Measurements from ENCODE around the gene GABRR3.

DNA sequence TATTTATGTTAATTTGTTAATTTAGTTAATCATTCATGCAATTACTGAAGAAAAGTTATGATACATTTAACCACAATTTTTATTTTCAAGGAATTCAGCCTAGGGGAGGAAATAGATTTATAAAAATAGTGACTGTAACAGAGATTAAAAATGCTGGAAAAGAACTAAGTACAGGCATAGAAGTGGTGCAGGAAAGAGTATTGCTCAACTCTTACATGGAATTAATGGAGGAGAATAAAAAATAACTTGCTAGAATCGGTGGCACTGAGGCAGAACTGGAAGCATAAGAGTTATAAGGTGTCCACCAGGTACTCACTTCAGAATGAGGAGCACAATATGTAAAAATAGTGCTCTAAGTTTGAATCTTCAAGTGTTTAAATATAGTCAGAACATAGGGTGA is 38.4 kb upstream of the GABRR3 start:
- TF ChIP-seq, protein P1, sequence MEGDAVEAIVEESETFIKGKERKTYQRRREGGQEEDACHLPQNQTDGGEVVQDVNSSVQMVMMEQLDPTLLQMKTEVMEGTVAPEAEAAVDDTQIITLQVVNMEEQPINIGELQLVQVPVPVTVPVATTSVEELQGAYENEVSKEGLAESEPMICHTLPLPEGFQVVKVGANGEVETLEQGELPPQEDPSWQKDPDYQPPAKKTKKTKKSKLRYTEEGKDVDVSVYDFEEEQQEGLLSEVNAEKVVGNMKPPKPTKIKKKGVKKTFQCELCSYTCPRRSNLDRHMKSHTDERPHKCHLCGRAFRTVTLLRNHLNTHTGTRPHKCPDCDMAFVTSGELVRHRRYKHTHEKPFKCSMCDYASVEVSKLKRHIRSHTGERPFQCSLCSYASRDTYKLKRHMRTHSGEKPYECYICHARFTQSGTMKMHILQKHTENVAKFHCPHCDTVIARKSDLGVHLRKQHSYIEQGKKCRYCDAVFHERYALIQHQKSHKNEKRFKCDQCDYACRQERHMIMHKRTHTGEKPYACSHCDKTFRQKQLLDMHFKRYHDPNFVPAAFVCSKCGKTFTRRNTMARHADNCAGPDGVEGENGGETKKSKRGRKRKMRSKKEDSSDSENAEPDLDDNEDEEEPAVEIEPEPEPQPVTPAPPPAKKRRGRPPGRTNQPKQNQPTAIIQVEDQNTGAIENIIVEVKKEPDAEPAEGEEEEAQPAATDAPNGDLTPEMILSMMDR (IDR thresholded peaks at IDR 0.05) = no peak
- no peak for TF ChIP-seq POLR2AphosphoS5 (IDR thresholded peaks at IDR 0.05)

All from prostate gland (tissue), 2 donors.